Measurements from ENCODE around the gene COMP. TPM values are rescaled to one million over a fixed set of nuclear protein-coding genes. Genes with fewer than 3 reads are reported as not detected.
A peak's percentile ranks its signal among the peaks of the same experiment; 100 is the strongest.

COMP gene
- polyA plus RNA-seq, 1 donor: 1.2 TPM

- DNase-seq: no peak
- Histone ChIP-seq H3K4me1 (ENCODE audit: control insufficient read depth, insufficient read depth, low read length) (peaks cover 39% of the 10 kb centered on the region), H3K27ac (ENCODE audit: low read length) (no peak overlapping the region), H3K36me3 (ENCODE audit: control insufficient read depth, insufficient read depth, low read length) (no peaks in the 10 kb centered on the region), H3K27me3 (ENCODE audit: control insufficient read depth, insufficient read depth, low read length) (peaks cover 57% of the 10 kb centered on the region), H3K4me3 (ENCODE audit: low read length) (no peak overlapping the region), H3K9me3 (ENCODE audit: control insufficient read depth, low read depth, low read length) (peaks cover 12% of the 10 kb centered on the region)
- no CpG with 5 or more reads among the region's 13 CpGs for WGBS (ENCODE audit: insufficient coverage, low lambda C conversion rate)
Observed at GRCh38 chr19:18793144-18794028, 2.3 kb upstream of the COMP start.

- no CpG with 5 or more reads among the region's 3 CpGs for WGBS (ENCODE audit: insufficient coverage, low lambda C conversion rate)
Observed at GRCh38 chr19:18792661-18793060, 1.6 kb upstream of the COMP start.

GRCh38 chr19:18791315-18791678 is 192 bp upstream of the COMP start:
- WGBS (ENCODE audit: insufficient coverage, low lambda C conversion rate): no CpG with 5 or more reads among the region's 21 CpGs
- Histone ChIP-seq H3K4me1 (ENCODE audit: control insufficient read depth, insufficient read depth, low read length) (peaks cover 32% of the 10 kb centered on the region), H3K27ac (ENCODE audit: low read length) (no peak overlapping the region), H3K4me3 (ENCODE audit: low read length) (no peak overlapping the region), H3K9me3 (ENCODE audit: control insufficient read depth, low read depth, low read length) (peaks cover 23% of the 10 kb centered on the region), H3K27me3 (ENCODE audit: control insufficient read depth, insufficient read depth, low read length) (peaks cover 78% of the 10 kb centered on the region), H3K36me3 (ENCODE audit: control insufficient read depth, insufficient read depth, low read length) (no peaks in the 10 kb centered on the region)
- no peak for DNase-seq

More at GRCh38 chr19:18792661-18793060, 1.6 kb upstream of the COMP start:
- Histone ChIP-seq H3K36me3 (ENCODE audit: control insufficient read depth, insufficient read depth, low read length) (no peaks in the 10 kb centered on the region), H3K27me3 (ENCODE audit: control insufficient read depth, insufficient read depth, low read length) (peaks cover 64% of the 10 kb centered on the region), H3K9me3 (ENCODE audit: control insufficient read depth, low read depth, low read length) (peaks cover 17% of the 10 kb centered on the region), H3K4me3 (ENCODE audit: low read length) (no peak overlapping the region), H3K27ac (ENCODE audit: low read length) (no peak overlapping the region), H3K4me1 (ENCODE audit: control insufficient read depth, insufficient read depth, low read length) (peaks cover 37% of the 10 kb centered on the region)
- no peak for DNase-seq

- no peak overlapping the region for H3K27ac ChIP-seq (ENCODE audit: low read length)
- H3K36me3 ChIP-seq (ENCODE audit: control insufficient read depth, insufficient read depth, low read length): no peaks in the 10 kb centered on the region
- peaks cover 23% of the 10 kb centered on the region for H3K9me3 ChIP-seq (ENCODE audit: control insufficient read depth, low read depth, low read length)
- no peak overlapping the region for H3K4me3 ChIP-seq (ENCODE audit: low read length)
- no peak for DNase-seq
- WGBS (ENCODE audit: insufficient coverage, low lambda C conversion rate): 4% methylated on average over 7 of the region's 65 CpGs
- H3K27me3 ChIP-seq (ENCODE audit: control insufficient read depth, insufficient read depth, low read length): peaks cover 78% of the 10 kb centered on the region
- H3K4me1 ChIP-seq (ENCODE audit: control insufficient read depth, insufficient read depth, low read length): peaks cover 24% of the 10 kb centered on the region
Observed at GRCh38 chr19:18789883-18790565, 1.1 kb downstream of the COMP start.

- Histone ChIP-seq H3K4me3 (ENCODE audit: low read length) (no peak overlapping the region), H3K27ac (ENCODE audit: low read length) (no peak overlapping the region), H3K9me3 (ENCODE audit: control insufficient read depth, low read depth, low read length) (peaks cover 23% of the 10 kb centered on the region), H3K4me1 (ENCODE audit: control insufficient read depth, insufficient read depth, low read length) (peaks cover 24% of the 10 kb centered on the region), H3K27me3 (ENCODE audit: control insufficient read depth, insufficient read depth, low read length) (peaks cover 79% of the 10 kb centered on the region), H3K36me3 (ENCODE audit: control insufficient read depth, insufficient read depth, low read length) (no peaks in the 10 kb centered on the region)
- DNase-seq: no peak
- no CpG with 5 or more reads among the region's 38 CpGs for WGBS (ENCODE audit: insufficient coverage, low lambda C conversion rate)
Observed at GRCh38 chr19:18789422-18789869, 1.7 kb downstream of the COMP start.

- WGBS (ENCODE audit: insufficient coverage, low lambda C conversion rate): no CpG with 5 or more reads among the region's 68 CpGs
- H3K27me3 ChIP-seq (ENCODE audit: control insufficient read depth, insufficient read depth, low read length): peaks cover 79% of the 10 kb centered on the region
- H3K4me1 ChIP-seq (ENCODE audit: control insufficient read depth, insufficient read depth, low read length): peaks cover 24% of the 10 kb centered on the region
- no peak overlapping the region for H3K27ac ChIP-seq (ENCODE audit: low read length)
- no peaks in the 10 kb centered on the region for H3K36me3 ChIP-seq (ENCODE audit: control insufficient read depth, insufficient read depth, low read length)
- H3K4me3 ChIP-seq (ENCODE audit: low read length): no peak overlapping the region
- no peak for DNase-seq
- peaks cover 23% of the 10 kb centered on the region for H3K9me3 ChIP-seq (ENCODE audit: control insufficient read depth, low read depth, low read length)
Observed at GRCh38 chr19:18788529-18789421, 2.3 kb downstream of the COMP start.

- whole genome bisulfite sequencing (ENCODE audit: insufficient coverage, low lambda C conversion rate): no CpG with 5 or more reads among the region's 65 CpGs
- H3K36me3 ChIP-seq (ENCODE audit: control insufficient read depth, insufficient read depth, low read length): no peaks in the 10 kb centered on the region
- peak; percentile 75 to 77 for DNase-seq
- peak overlapping the region; percentile 0 for H3K4me3 ChIP-seq (ENCODE audit: low read length)
- H3K9me3 ChIP-seq (ENCODE audit: control insufficient read depth, low read depth, low read length): peaks cover 13% of the 10 kb centered on the region
- H3K27me3 ChIP-seq (ENCODE audit: control insufficient read depth, insufficient read depth, low read length): peaks cover 50% of the 10 kb centered on the region
- H3K27ac ChIP-seq (ENCODE audit: low read length): no peak overlapping the region
- H3K4me1 ChIP-seq (ENCODE audit: control insufficient read depth, insufficient read depth, low read length): peaks cover 15% of the 10 kb centered on the region
Observed at GRCh38 chr19:18785179-18786124, 5.7 kb downstream of the COMP start.

- Histone ChIP-seq H3K4me1 (ENCODE audit: control insufficient read depth, insufficient read depth, low read length) (peaks cover 13% of the 10 kb centered on the region), H3K27ac (ENCODE audit: low read length) (no peak overlapping the region), H3K9me3 (ENCODE audit: control insufficient read depth, low read depth, low read length) (peaks cover 11% of the 10 kb centered on the region), H3K4me3 (ENCODE audit: low read length) (no peak overlapping the region), H3K27me3 (ENCODE audit: control insufficient read depth, insufficient read depth, low read length) (peaks cover 43% of the 10 kb centered on the region), H3K36me3 (ENCODE audit: control insufficient read depth, insufficient read depth, low read length) (no peaks in the 10 kb centered on the region)
- DNase-seq: no peak
- no CpG with 5 or more reads among the region's 16 CpGs for WGBS (ENCODE audit: insufficient coverage, low lambda C conversion rate)
Observed at GRCh38 chr19:18784786-18785120, 6.4 kb downstream of the COMP start.

- no peak for DNase-seq
- Histone ChIP-seq H3K27ac (ENCODE audit: low read length) (no peak overlapping the region), H3K4me1 (ENCODE audit: control insufficient read depth, insufficient read depth, low read length) (peaks cover 13% of the 10 kb centered on the region), H3K27me3 (ENCODE audit: control insufficient read depth, insufficient read depth, low read length) (peaks cover 38% of the 10 kb centered on the region), H3K4me3 (ENCODE audit: low read length) (no peak overlapping the region), H3K36me3 (ENCODE audit: control insufficient read depth, insufficient read depth, low read length) (no peaks in the 10 kb centered on the region), H3K9me3 (ENCODE audit: control insufficient read depth, low read depth, low read length) (peaks cover 11% of the 10 kb centered on the region)
- no CpG with 5 or more reads among the region's 19 CpGs for WGBS (ENCODE audit: insufficient coverage, low lambda C conversion rate)
Observed at GRCh38 chr19:18783958-18784785, 6.9 kb downstream of the COMP start.

All from large intestine (tissue), 3 donors.